HG02571 (cell line): ENCODE results near the gene PLEKHJ1.
"Not testable (repeated sequence)": the region's sequence is repeated elsewhere in the genome, so short reads cannot be mapped to it uniquely, and the experiment has no call there.

ENCODE experiments used
- ATAC-seq: cut with Tn5 transposase; IDR thresholded peaks from one replicate; pipeline ENCODE4 v1.9.1; 2021; ENCODE audit warnings: mild to moderate bottlenecking, moderate library complexity; ENCODE audit not compliant: unreplicated experiment

Gene PLEKHJ1

GRCh38 chr19:2236314-2237050 is at the start of gene PLEKHJ1, which contains the start of gene SF3A2:
TSS of gene PLEKHJ1 (minus strand) at chr19:2236329. CDS start at chr19:2236248, 81 bp downstream.
TSS of gene SF3A2 (plus strand) at chr19:2236824. CDS start at chr19:2243419, 6,595 bp downstream.
- ATAC-seq: peak; percentile 69

GRCh38 chr19:2283835-2284507 is 47.8 kb upstream of the PLEKHJ1 start:
- no peak for ATAC-seq

GRCh38 chr19:2282862-2283237 is 46.7 kb upstream of the PLEKHJ1 start:
- ATAC-seq: no peak

GRCh38 chr19:2282062-2282861 is 46.1 kb upstream of the PLEKHJ1 start, which contains the start of gene PEAK3:
TSS of gene PEAK3 (minus strand) at chr19:2282175. CDS start at chr19:2280931, 1,244 bp downstream.
- ATAC-seq: no peak

- not testable (repeated sequence) for ATAC-seq
These were observed 45.3 kb upstream of the PLEKHJ1 start for GRCh38 chr19:2281265-2282061.

- no peak for ATAC-seq
These were observed 44.6 kb upstream of the PLEKHJ1 start for GRCh38 chr19:2280633-2281264.

GRCh38 chr19:2278459-2279158 is 42.5 kb upstream of the PLEKHJ1 start:
- no peak for ATAC-seq

GRCh38 chr19:2277138-2277537 is 41.0 kb upstream of the PLEKHJ1 start:
- ATAC-seq: no peak

GRCh38 chr19:2276429-2276986 is 40.4 kb upstream of the PLEKHJ1 start:
- ATAC-seq: no peak

- ATAC-seq: no peak
These were observed 39.7 kb upstream of the PLEKHJ1 start for GRCh38 chr19:2275588-2276428.

- ATAC-seq: no peak
These were observed 38.9 kb upstream of the PLEKHJ1 start for GRCh38 chr19:2274931-2275535.

GRCh38 chr19:2274185-2274711 is 38.1 kb upstream of the PLEKHJ1 start:
- no peak for ATAC-seq

GRCh38 chr19:2273356-2274184 is 37.4 kb upstream of the PLEKHJ1 start:
- ATAC-seq: no peak

- no peak for ATAC-seq
These were observed 35.3 kb upstream of the PLEKHJ1 start for GRCh38 chr19:2271234-2272103.

GRCh38 chr19:2270423-2271233 is 34.5 kb upstream of the PLEKHJ1 start:
- ATAC-seq: no peak
